GM20000 (cell line): ENCODE results near the gene FOXB2.

Experiments
- DNase-seq: peaks from one replicate; pipeline ENCODE4 v3.0.0; 2012; ENCODE audit warnings: low spot score
- CTCF ChIP-seq: IDR thresholded peaks from 2 replicates; pipeline ENCODE4 v1.5.1; 2012; ENCODE audit warnings: mild to moderate bottlenecking, control low read depth; ENCODE audit errors: extremely low read depth, missing control alignments

FOXB2 gene

GRCh38 chr9:77021291-77021894, 1.9 kb downstream of the FOXB2 start:
- DNase-seq: peak; percentile 36
- no peak for TF ChIP-seq CTCF

DNA sequence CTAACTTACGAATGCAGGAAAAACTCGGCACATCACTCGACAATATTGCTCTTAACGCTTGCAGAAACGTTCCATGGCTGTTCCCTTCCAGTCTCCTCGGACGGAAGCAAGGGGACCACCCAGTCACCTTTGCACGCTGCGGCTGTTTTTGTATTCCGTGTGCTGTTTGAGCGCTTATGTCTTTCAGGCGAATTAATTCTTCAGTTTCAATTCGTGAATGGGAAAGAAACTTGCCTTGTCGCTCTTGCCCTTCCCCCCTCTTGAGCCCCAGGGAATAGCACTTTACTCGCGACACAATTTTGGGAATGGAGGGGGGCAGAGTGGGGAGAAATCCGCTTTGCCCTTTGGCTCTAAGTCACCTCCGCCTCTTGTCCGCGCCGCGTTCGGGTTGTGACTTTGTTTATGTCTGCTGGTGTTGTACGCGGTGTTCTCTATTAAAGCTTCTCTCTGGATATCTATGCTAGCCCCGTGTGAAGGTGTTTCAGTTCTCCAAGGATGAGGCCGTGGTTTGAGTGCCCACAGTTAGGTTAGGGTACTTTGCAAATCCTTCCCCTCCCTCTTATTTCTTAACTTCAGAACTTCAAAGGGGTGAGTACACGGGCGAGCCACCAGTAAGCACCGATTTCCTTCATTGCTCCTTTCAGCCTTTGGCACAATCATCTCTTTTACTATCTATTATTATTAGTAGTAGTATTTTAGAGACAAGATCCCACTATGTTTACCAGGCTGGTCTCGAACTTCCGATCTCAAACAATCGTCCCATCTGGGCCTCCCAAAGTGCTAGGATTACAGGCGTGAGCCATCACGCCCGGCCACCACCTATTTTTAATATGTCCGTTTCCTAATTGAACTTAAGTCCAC, 2.7 kb downstream of the FOXB2 start:
- TF ChIP-seq CTCF: no peak
- DNase-seq: peak; percentile 44

DNA sequence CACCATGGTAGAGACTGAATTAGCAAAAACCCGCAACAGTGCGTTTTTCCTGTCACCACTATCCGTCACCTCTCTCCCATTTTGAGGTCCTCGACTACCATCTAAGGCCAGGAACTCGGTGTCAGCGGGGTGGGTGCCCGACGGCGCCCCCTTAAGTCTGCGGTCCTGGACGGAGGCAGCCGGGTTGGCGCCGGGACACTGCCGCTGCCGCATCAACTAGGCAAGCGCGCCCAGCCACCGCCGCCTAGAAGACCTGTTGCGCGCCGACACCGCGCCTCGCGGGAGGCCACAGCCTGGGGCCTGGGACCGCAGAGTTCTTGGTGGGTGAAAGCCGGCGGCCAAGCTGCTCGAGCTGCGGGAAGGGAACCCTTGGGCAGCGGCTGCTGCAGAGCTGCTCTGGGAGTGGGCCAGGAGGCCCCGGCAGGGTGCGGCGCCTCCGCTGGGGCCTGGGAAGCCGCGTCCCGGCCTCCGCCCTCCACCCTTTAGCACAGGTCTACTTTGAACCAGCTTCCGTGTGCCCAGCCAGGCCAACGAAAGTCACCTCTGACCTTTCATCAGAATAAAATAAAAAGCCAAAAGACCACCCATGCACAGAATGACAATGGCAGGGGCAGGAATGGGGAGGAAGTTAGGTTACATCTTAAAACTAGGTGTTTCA, 3.5 kb downstream of the FOXB2 start:
- no peak for DNase-seq
- TF ChIP-seq CTCF: no peak

DNA sequence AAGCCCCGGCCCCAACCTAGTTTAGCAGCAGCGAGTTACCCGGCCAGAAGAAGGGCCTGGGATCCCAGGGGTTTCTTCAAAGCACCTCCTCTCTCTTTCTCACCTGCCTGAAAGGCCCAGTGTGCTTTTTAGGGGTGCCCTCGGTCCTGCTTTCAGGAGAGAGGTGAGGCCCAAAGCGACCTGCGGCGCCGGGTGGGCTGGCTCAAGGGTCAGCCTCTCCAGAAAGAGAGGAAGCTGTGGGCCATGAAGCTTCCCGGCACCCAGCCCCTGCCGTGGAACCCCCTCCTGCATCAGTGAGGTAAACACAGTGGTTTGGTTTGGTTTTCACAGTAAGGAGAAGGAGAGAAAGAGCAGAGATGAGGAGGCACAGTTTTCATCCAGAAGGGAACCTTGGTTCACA, 4.3 kb downstream of the FOXB2 start:
- no peak for TF ChIP-seq CTCF

GRCh38 chr9:77024776-77025545, 5.5 kb downstream of the FOXB2 start:
- TF ChIP-seq CTCF: no peak
- DNase-seq: no peak

More for the DNA sequence above, 4.3 kb downstream of the FOXB2 start:
- no peak for DNase-seq

DNA sequence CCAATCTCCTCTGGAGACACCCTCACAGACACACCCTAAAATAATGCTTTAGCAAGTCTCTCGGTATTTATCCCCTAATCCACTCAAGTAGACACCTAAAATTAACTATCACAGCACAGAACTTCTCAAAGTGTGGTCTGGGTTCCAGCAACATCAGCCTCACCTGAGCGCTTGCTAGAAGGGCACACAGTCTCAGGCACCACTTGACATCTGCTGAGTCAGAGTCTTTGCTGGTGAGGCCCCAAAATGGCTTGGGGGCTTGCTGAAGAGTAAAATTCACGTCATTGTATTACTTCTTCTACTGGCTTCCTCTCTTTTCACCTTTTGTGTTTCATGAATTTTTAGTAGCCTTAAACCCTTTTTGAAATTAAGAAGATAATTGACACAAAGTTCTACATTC, 9.0 kb downstream of the FOXB2 start:
- DNase-seq: no peak
- TF ChIP-seq CTCF: no peak
